H9 (cell line): ENCODE results near the gene FDX2. TPM values are rescaled to one million over a fixed set of nuclear protein-coding genes. Genes with fewer than 3 reads are reported as not detected.
A peak's percentile ranks its signal among the peaks of the same experiment; 100 is the strongest.
"Not testable (repeated sequence)": the region's sequence is repeated elsewhere in the genome, so short reads cannot be mapped to it uniquely, and the experiment has no call there.

Experiments used
- DNase-seq: peaks from one replicate; pipeline ENCODE4 v3.0.0-alpha.2; 2017
- H2AFZ ChIP-seq: one replicate; pipeline ENCODE4 v1.6.1; 2013; ENCODE audit warnings: mild to moderate bottlenecking, low read length, control low read depth, moderate library complexity
- H2AK5ac ChIP-seq: 2 replicates; pipeline ENCODE4 v1.6.1; 2013; ENCODE audit warnings: low read length, control low read depth, mixed read lengths; ENCODE audit not compliant: insufficient read length
- H2BK120ac ChIP-seq: one replicate; pipeline ENCODE4 v1.6.1; 2013; ENCODE audit warnings: low read depth, mild to moderate bottlenecking, low read length, control low read depth, inconsistent platforms; ENCODE audit not compliant: poor library complexity, severe bottlenecking
- H2BK12ac ChIP-seq: 2 replicates; pipeline ENCODE4 v1.6.1; 2013; ENCODE audit warnings: low read length, control low read depth, mixed read lengths, low read depth; ENCODE audit not compliant: insufficient read length
- H2BK15ac ChIP-seq: 2 replicates; pipeline ENCODE4 v1.6.1; 2013; ENCODE audit warnings: low read depth, low read length, control low read depth
- H2BK20ac ChIP-seq: one replicate; pipeline ENCODE4 v1.6.1; 2013; ENCODE audit warnings: low read depth, mild to moderate bottlenecking, low read length, control low read depth, inconsistent platforms; ENCODE audit not compliant: poor library complexity, severe bottlenecking
- H2BK5ac ChIP-seq: 2 replicates; pipeline ENCODE4 v1.6.1; 2013; ENCODE audit warnings: low read length, control low read depth, mixed read lengths; ENCODE audit not compliant: insufficient read length
- H3K14ac ChIP-seq: 2 replicates; pipeline ENCODE4 v1.6.1; 2013; ENCODE audit warnings: low read length, control low read depth; ENCODE audit not compliant: insufficient read depth
- H3K18ac ChIP-seq: 2 replicates; pipeline ENCODE4 v1.6.1; 2013; ENCODE audit warnings: low read depth, mild to moderate bottlenecking, mixed read lengths, low read length, control low read depth; ENCODE audit not compliant: insufficient read length
- H3K23ac ChIP-seq: 2 replicates; pipeline ENCODE4 v1.6.1; 2013; ENCODE audit warnings: low read length, control low read depth, mixed read lengths, low read depth; ENCODE audit not compliant: insufficient read length
- H3K23me2 ChIP-seq: 2 replicates; pipeline ENCODE4 v1.6.1; 2013; ENCODE audit warnings: low read depth, mild to moderate bottlenecking, mixed read lengths, low read length, control low read depth; ENCODE audit not compliant: insufficient read length, poor library complexity, severe bottlenecking
- H3K27ac ChIP-seq: 2 replicates; pipeline ENCODE4 v1.5.1; 2013; ENCODE audit warnings: low read length, control low read depth, mixed read lengths, low read depth; ENCODE audit not compliant: insufficient read length
- H3K27me3 ChIP-seq: 2 replicates; pipeline ENCODE4 v1.6.1; 2013; ENCODE audit warnings: low read length, control low read depth, inconsistent platforms; ENCODE audit not compliant: insufficient read depth
- H3K4ac ChIP-seq: 2 replicates; pipeline ENCODE4 v1.6.1; 2013; ENCODE audit warnings: low read depth, mild to moderate bottlenecking, control low read depth, inconsistent platforms, low read length, moderate library complexity
- H3K4me1 ChIP-seq: 2 replicates; pipeline ENCODE4 v1.6.1; 2013; ENCODE audit warnings: low read length, control low read depth, inconsistent platforms; ENCODE audit not compliant: insufficient read depth
- H3K4me2 ChIP-seq: 2 replicates; pipeline ENCODE4 v1.6.1; 2013; ENCODE audit warnings: low read length, control low read depth, mixed read lengths; ENCODE audit not compliant: insufficient read length, insufficient read depth
- H3K56ac ChIP-seq: 2 replicates; pipeline ENCODE4 v1.6.1; 2013; ENCODE audit warnings: low read depth, mild to moderate bottlenecking, mixed read lengths, low read length, control low read depth; ENCODE audit not compliant: insufficient read length
- H3K79me1 ChIP-seq: 2 replicates; pipeline ENCODE4 v1.6.1; 2013; ENCODE audit warnings: low read depth, mild to moderate bottlenecking, moderate library complexity, low read length, control low read depth, inconsistent platforms; ENCODE audit not compliant: insufficient read depth, poor library complexity, severe bottlenecking
- H3K79me2 ChIP-seq: 2 replicates; pipeline ENCODE4 v1.6.1; 2013; ENCODE audit warnings: low read length, control low read depth, inconsistent platforms; ENCODE audit not compliant: insufficient read depth
- H3K9ac ChIP-seq: 2 replicates; pipeline ENCODE4 v1.6.1; 2013; ENCODE audit warnings: low read length, control low read depth, mixed read lengths; ENCODE audit not compliant: insufficient read length; ENCODE audit errors: extremely low read depth
- H3K9me3 ChIP-seq: one replicate; pipeline ENCODE4 v1.6.1; 2013; ENCODE audit warnings: low read depth, low read length, inconsistent platforms; ENCODE audit not compliant: control insufficient read depth
- H3T11ph ChIP-seq: one replicate; pipeline ENCODE4 v1.6.1; 2013; ENCODE audit warnings: mild to moderate bottlenecking, low read length, control low read depth, inconsistent platforms
- H4K20me1 ChIP-seq: one replicate; pipeline ENCODE4 v1.6.1; 2013; ENCODE audit not compliant: control insufficient read depth, insufficient read length, insufficient read depth
- H4K5ac ChIP-seq: 2 replicates; pipeline ENCODE4 v1.6.1; 2013; ENCODE audit warnings: low read depth, mild to moderate bottlenecking, mixed read lengths, low read length, control low read depth; ENCODE audit not compliant: insufficient read length
- H4K8ac ChIP-seq: replicated peaks from 2 replicates; pipeline ENCODE4 v1.6.1; 2013; ENCODE audit warnings: low read length, control low read depth, mixed read lengths, low read depth; ENCODE audit not compliant: insufficient read length
- H4K91ac ChIP-seq: 2 replicates; pipeline ENCODE4 v1.6.1; 2013; ENCODE audit warnings: low read depth, mild to moderate bottlenecking, moderate library complexity, mixed read lengths, low read length, control low read depth; ENCODE audit not compliant: insufficient read length
- H3K27ac Mint-ChIP-seq, 3 experiments: 2 replicates in 2 of 3; 3 replicates in 1 of 3; pipeline ENCODE4 v1.8.0; 2020 to 2021; ENCODE audit warnings: mixed read lengths in 3 of 3, mild to moderate bottlenecking in 1 of 3, moderate library complexity in 1 of 3
- H3K27me3 Mint-ChIP-seq: 2 replicates; pipeline ENCODE4 v1.8.0; 2021; ENCODE audit warnings: low read depth, mild to moderate bottlenecking, moderate library complexity, mixed read lengths
- H3K36me3 Mint-ChIP-seq, 3 experiments: 2 replicates in 2 of 3; 3 replicates in 1 of 3; pipeline ENCODE4 v1.8.0; 2020 to 2021; ENCODE audit warnings: low read depth in 3 of 3, mixed read lengths in 3 of 3; ENCODE audit not compliant: insufficient read depth in 1 of 3
- H3K4me1 Mint-ChIP-seq, 2 experiments: 2 replicates each; pipeline ENCODE4 v1.8.0; 2020; ENCODE audit warnings: mixed read lengths in 2 of 2
- H3K4me3 Mint-ChIP-seq, 2 experiments: 2 replicates in 1 of 2; 3 replicates in 1 of 2; pipeline ENCODE4 v1.8.0; 2020 to 2021; ENCODE audit warnings: mild to moderate bottlenecking in 2 of 2, mixed read lengths in 2 of 2, moderate library complexity in 1 of 2
- H3K9me3 Mint-ChIP-seq, 2 experiments: 2 replicates in 1 of 2; 3 replicates in 1 of 2; pipeline ENCODE4 v1.8.0; 2020; ENCODE audit warnings: mild to moderate bottlenecking in 2 of 2, mixed read lengths in 2 of 2, moderate library complexity in 1 of 2
- CTCF ChIP-seq: fragments of 200-600 bp; sonication (generic); conservative IDR thresholded peaks from 3 replicates; pipeline ENCODE4 v1.8.0; 2021; ENCODE audit warnings: antibody characterized with exemption, mild to moderate bottlenecking
- WGBS: extraction: QIAGEN DNeasy Blood & Tissue Kit; methylation state at CpG from one replicate; pipeline ENCODE4 v1.1.7; 2013; ENCODE audit warnings: missing lambda C conversion rate, low lambda C conversion rate, mixed read lengths; ENCODE audit not compliant: insufficient read length; ENCODE audit errors: extremely low coverage; 5-methylcytosine and 5-hydroxymethylcytosine counted together
- total RNA-seq: library from RNA; stranded (reverse); gene quantifications from 2 replicates; pipeline ENCODE4 v1.2.1, GENCODE V29; 2021

FDX2 gene
- total RNA-seq, 1 experiment from 2014 or later = 27.7 TPM

DNA sequence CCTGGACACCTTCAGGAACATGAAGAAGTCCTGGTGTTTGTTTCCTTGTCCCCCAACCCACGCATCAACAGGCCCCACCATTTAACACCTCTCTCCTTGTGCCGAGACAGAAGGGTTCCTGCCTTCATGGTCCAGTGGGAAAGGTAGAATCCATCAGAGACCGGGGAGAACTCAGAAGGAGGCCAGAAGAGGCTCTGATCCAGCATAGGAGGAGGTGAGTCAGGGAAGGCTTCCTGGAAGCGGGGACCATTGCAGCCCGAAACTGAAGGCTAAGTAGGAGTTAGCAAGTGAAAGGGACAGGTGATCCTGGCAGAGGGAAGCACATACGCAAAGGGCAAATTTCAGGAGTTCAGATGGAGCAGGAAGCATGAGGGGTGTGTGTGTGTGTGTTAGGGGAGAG, 23.1 kb upstream of the FDX2 start:
- Histone ChIP-seq H3K4me2 (peak overlapping the region; percentile 3), H3K23ac (no peak overlapping the region), H2BK20ac (no peak overlapping the region), H3K56ac (no peak overlapping the region), H3K4me1 (peaks cover 6% of the 10 kb centered on the region; the same call in 1 of the 2 replicates), H2AFZ (no peak overlapping the region), H3K9me3 (no peaks in the 10 kb centered on the region), H2AK5ac (no peak overlapping the region), H3K9ac (no peak overlapping the region), H3K23me2 (peaks cover 13% of the 10 kb centered on the region), H4K5ac (no peak overlapping the region), H3K27me3 (no peaks in the 10 kb centered on the region; the same call in 1 of the 2 replicates), H4K20me1 (no peaks in the 10 kb centered on the region), H4K8ac (no peak overlapping the region), H2BK120ac (no peak overlapping the region), H2BK12ac (no peak overlapping the region), H3K18ac (no peak overlapping the region), H3K79me1 (no peaks in the 10 kb centered on the region), H3T11ph (no peak overlapping the region), H3K79me2 (no peaks in the 10 kb centered on the region), H3K27ac (no peak overlapping the region), H4K91ac (no peak overlapping the region), H3K14ac (no peak overlapping the region), H2BK5ac (no peak overlapping the region), H2BK15ac (no peak overlapping the region), H3K4ac (no peak overlapping the region)
- Mint-ChIP-seq H3K36me3 (no peaks in the 10 kb centered on the region), H3K4me3 (peak overlapping the region in 1 of 2 experiments; percentile 11; a peak in 2 of 5 replicates), H3K27ac (peak overlapping the region in 1 of 3 experiments; percentile 1; a peak in 3 of 7 replicates), H3K4me1 (peaks cover 22 to 30% of the 10 kb centered on the region in 2 experiments), H3K27me3 (no peaks in the 10 kb centered on the region; the same call in 1 of the 2 replicates), H3K9me3 (no peaks in the 10 kb centered on the region; a peak in 1 of 5 replicates)
- TF ChIP-seq CTCF = no peak
- no CpG with 5 or more reads among the region's 6 CpGs for WGBS
- no peak for DNase-seq

- H3K9me3 Mint-ChIP-seq, H2BK15ac ChIP-seq, H3K27ac ChIP-seq, H4K5ac ChIP-seq, H3K4ac ChIP-seq, DNase-seq, H3T11ph ChIP-seq, H3K14ac ChIP-seq, H3K18ac ChIP-seq, H3K9me3 ChIP-seq, H3K27me3 Mint-ChIP-seq, H2BK12ac ChIP-seq, H2BK120ac ChIP-seq, H3K56ac ChIP-seq, H3K27ac Mint-ChIP-seq, H2AK5ac ChIP-seq, H3K4me3 Mint-ChIP-seq, H2BK5ac ChIP-seq, H4K8ac ChIP-seq, H3K9ac ChIP-seq, H3K79me1 ChIP-seq, H3K4me2 ChIP-seq, H3K23ac ChIP-seq, H4K91ac ChIP-seq, H2AFZ ChIP-seq, H2BK20ac ChIP-seq, H3K4me1 ChIP-seq, H3K79me2 ChIP-seq, H4K20me1 ChIP-seq, H3K36me3 Mint-ChIP-seq, H3K27me3 ChIP-seq: not testable (repeated sequence)
- peaks cover 33 to 37% of the 10 kb centered on the region in 2 experiments for H3K4me1 Mint-ChIP-seq
- peaks cover 24% of the 10 kb centered on the region for H3K23me2 ChIP-seq
- no CpG with 5 or more reads among the region's 9 CpGs for WGBS
Observed at GRCh38 chr19:10336725-10337124, 20.9 kb upstream of the FDX2 start.
